IMR-90 (cell line): ENCODE measurements around the gene GPR160.

Experiments
- RAD21 ChIP-seq: IDR thresholded peaks from 2 replicates; pipeline ENCODE4 v1.6.1; 2012; ENCODE audit warnings: low read length, improper control_type of control experiment
- SMC3 ChIP-seq: fragments of 150-350 bp; IDR thresholded peaks from 2 replicates; pipeline ENCODE4 v1.6.1; 2016; ENCODE audit warnings: low read depth, mild to moderate bottlenecking, antibody characterized with exemption, low read length, moderate library complexity
- TF ChIP-seq, protein P1 (sequence below): conservative IDR thresholded peaks from 2 replicates; pipeline ENCODE4 v1.5.1; 2012; ENCODE audit warnings: mild to moderate bottlenecking, low read depth, low read length, improper control_type of control experiment

GRCh38 chr3:170052398-170052797, 14.6 kb downstream of the GPR160 start:
- TF ChIP-seq, protein P1, sequence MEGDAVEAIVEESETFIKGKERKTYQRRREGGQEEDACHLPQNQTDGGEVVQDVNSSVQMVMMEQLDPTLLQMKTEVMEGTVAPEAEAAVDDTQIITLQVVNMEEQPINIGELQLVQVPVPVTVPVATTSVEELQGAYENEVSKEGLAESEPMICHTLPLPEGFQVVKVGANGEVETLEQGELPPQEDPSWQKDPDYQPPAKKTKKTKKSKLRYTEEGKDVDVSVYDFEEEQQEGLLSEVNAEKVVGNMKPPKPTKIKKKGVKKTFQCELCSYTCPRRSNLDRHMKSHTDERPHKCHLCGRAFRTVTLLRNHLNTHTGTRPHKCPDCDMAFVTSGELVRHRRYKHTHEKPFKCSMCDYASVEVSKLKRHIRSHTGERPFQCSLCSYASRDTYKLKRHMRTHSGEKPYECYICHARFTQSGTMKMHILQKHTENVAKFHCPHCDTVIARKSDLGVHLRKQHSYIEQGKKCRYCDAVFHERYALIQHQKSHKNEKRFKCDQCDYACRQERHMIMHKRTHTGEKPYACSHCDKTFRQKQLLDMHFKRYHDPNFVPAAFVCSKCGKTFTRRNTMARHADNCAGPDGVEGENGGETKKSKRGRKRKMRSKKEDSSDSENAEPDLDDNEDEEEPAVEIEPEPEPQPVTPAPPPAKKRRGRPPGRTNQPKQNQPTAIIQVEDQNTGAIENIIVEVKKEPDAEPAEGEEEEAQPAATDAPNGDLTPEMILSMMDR: no peak
- TF ChIP-seq RAD21 (no peak), SMC3 (no peak)
